Measurements from ENCODE around the gene SDF4.

GRCh38 chr1:1234180-1234808 lies 2.5 kb upstream of the SDF4 start:
- TF ChIP-seq, protein P1, sequence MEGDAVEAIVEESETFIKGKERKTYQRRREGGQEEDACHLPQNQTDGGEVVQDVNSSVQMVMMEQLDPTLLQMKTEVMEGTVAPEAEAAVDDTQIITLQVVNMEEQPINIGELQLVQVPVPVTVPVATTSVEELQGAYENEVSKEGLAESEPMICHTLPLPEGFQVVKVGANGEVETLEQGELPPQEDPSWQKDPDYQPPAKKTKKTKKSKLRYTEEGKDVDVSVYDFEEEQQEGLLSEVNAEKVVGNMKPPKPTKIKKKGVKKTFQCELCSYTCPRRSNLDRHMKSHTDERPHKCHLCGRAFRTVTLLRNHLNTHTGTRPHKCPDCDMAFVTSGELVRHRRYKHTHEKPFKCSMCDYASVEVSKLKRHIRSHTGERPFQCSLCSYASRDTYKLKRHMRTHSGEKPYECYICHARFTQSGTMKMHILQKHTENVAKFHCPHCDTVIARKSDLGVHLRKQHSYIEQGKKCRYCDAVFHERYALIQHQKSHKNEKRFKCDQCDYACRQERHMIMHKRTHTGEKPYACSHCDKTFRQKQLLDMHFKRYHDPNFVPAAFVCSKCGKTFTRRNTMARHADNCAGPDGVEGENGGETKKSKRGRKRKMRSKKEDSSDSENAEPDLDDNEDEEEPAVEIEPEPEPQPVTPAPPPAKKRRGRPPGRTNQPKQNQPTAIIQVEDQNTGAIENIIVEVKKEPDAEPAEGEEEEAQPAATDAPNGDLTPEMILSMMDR (IDR thresholded peaks at IDR 0.05 in 8 of 11, conservative IDR thresholded peaks at IDR 0.05 in 3 of 11), result no peak
- TF ChIP-seq POLR2AphosphoS5 (IDR thresholded peaks at IDR 0.05) (no peak), POLR2A (IDR thresholded peaks at IDR 0.05) (no peak)
